Neuronal stem cell (in vitro differentiated cells): Measurements from ENCODE around the gene PML.

ENCODE experiments used
- DNase-seq: peaks from one replicate; pipeline ENCODE4 v3.0.0-alpha.2; 2013; ENCODE audit warnings: low spot score
- H2AFZ ChIP-seq: one replicate; pipeline ENCODE4 v1.6.1; 2013; ENCODE audit warnings: mild to moderate bottlenecking, low read length, inconsistent platforms
- H2AK5ac ChIP-seq: 2 replicates; pipeline ENCODE4 v1.6.1; 2013; ENCODE audit warnings: low read depth, mild to moderate bottlenecking, inconsistent platforms, low read length, moderate library complexity, mixed read lengths
- H2BK120ac ChIP-seq: 2 replicates; pipeline ENCODE4 v1.6.1; 2013; ENCODE audit warnings: low read depth, mild to moderate bottlenecking, inconsistent platforms, low read length, moderate library complexity, mixed read lengths
- H2BK12ac ChIP-seq: one replicate; pipeline ENCODE4 v1.6.1; 2013; ENCODE audit warnings: low read length, inconsistent platforms
- H2BK15ac ChIP-seq: 2 replicates; pipeline ENCODE4 v1.6.1; 2013; ENCODE audit warnings: mild to moderate bottlenecking, low read length, inconsistent platforms, mixed read lengths
- H2BK5ac ChIP-seq: one replicate; pipeline ENCODE4 v1.6.1; 2013; ENCODE audit warnings: inconsistent platforms, mild to moderate bottlenecking, low read length, moderate library complexity
- H3K14ac ChIP-seq: one replicate; pipeline ENCODE4 v1.6.1; 2013; ENCODE audit warnings: low read length, inconsistent platforms
- H3K18ac ChIP-seq: 2 replicates; pipeline ENCODE4 v1.6.1; 2013; ENCODE audit warnings: low read length, inconsistent platforms
- H3K23ac ChIP-seq: 2 replicates; pipeline ENCODE4 v1.6.1; 2013; ENCODE audit warnings: low read depth, mild to moderate bottlenecking, mixed read lengths, low read length, inconsistent platforms; ENCODE audit not compliant: poor library complexity
- H3K27ac ChIP-seq: replicated peaks from 3 replicates; pipeline ENCODE4 v1.5.1; 2013; ENCODE audit warnings: low read length, inconsistent platforms
- H3K27me3 ChIP-seq, 3 experiments: 2 replicates each; pipeline ENCODE4 v1.6.1; 2013; ENCODE audit warnings: low read length in 3 of 3, mild to moderate bottlenecking in 2 of 3, inconsistent platforms in 1 of 3, low read depth in 1 of 3, mixed read lengths in 1 of 3, moderate library complexity in 1 of 3; ENCODE audit not compliant: control insufficient read depth in 3 of 3, insufficient read depth in 3 of 3
- H3K36me3 ChIP-seq, 2 donors: replicated peaks in 1 of 2; 2 replicates each; pipeline ENCODE4 v1.6.1; 2013; ENCODE audit warnings: low read length in 2 of 2; ENCODE audit not compliant: control insufficient read depth in 2 of 2, insufficient read depth in 2 of 2
- H3K4ac ChIP-seq: 2 replicates; pipeline ENCODE4 v1.6.1; 2013; ENCODE audit warnings: inconsistent platforms, mild to moderate bottlenecking, low read length, moderate library complexity
- H3K4me1 ChIP-seq, 2 donors: 1 replicate in 1 of 2; 2 replicates in 1 of 2; pipeline ENCODE4 v1.6.1; 2013; ENCODE audit warnings: low read length in 2 of 2, low read depth in 1 of 2; ENCODE audit not compliant: control insufficient read depth in 2 of 2, insufficient read depth in 1 of 2
- H3K4me2 ChIP-seq: one replicate; pipeline ENCODE4 v1.6.1; 2013; ENCODE audit warnings: mild to moderate bottlenecking, low read length, inconsistent platforms; ENCODE audit not compliant: insufficient read depth, poor library complexity, severe bottlenecking
- H3K4me3 ChIP-seq, 2 donors: 2 replicates each; pipeline ENCODE4 v1.5.1; 2013; ENCODE audit warnings: low read length in 2 of 2, mild to moderate bottlenecking in 2 of 2, inconsistent platforms in 1 of 2, moderate library complexity in 1 of 2
- H3K79me1 ChIP-seq: one replicate; pipeline ENCODE4 v1.6.1; 2013; ENCODE audit warnings: low read depth, mild to moderate bottlenecking, inconsistent platforms, low read length, moderate library complexity
- H3K9ac ChIP-seq: one replicate; pipeline ENCODE4 v1.6.1; 2013; ENCODE audit warnings: mild to moderate bottlenecking, low read depth, low read length, inconsistent platforms; ENCODE audit not compliant: poor library complexity
- H3K9me3 ChIP-seq, 2 donors: replicated peaks in 1 of 2; 2 replicates each; pipeline versions ENCODE3 to v1.6.1; 2013; ENCODE audit warnings: low read length in 2 of 2, mild to moderate bottlenecking in 2 of 2, inconsistent platforms in 1 of 2, low read depth in 1 of 2, mixed read lengths in 1 of 2, moderate library complexity in 1 of 2; ENCODE audit not compliant: control insufficient read depth in 2 of 2, insufficient read depth in 1 of 2
- H4K8ac ChIP-seq: one replicate; pipeline ENCODE4 v1.6.1; 2013; ENCODE audit warnings: low read depth, mild to moderate bottlenecking, inconsistent platforms, low read length, moderate library complexity
- H4K91ac ChIP-seq: one replicate; pipeline ENCODE4 v1.6.1; 2013; ENCODE audit warnings: low read length, low read depth, mild to moderate bottlenecking, inconsistent platforms; ENCODE audit not compliant: poor library complexity
- WGBS, 2 donors: extraction: QIAGEN DNeasy Blood & Tissue Kit; methylation state at CpG; one replicate each; pipeline ENCODE4 v1.1.7; 2013; ENCODE audit warnings: missing lambda C conversion rate in 2 of 2, mixed read lengths in 1 of 2; ENCODE audit not compliant: insufficient read length in 2 of 2, insufficient replicate concordance in 1 of 2; ENCODE audit errors: extremely low coverage in 2 of 2; 5-methylcytosine and 5-hydroxymethylcytosine counted together

Gene PML

GRCh38 chr15:73997986-73998385, 3.5 kb downstream of the PML start:
- Histone ChIP-seq H2BK5ac (no peak overlapping the region), H3K14ac (no peak overlapping the region), H3K4me1 (peaks cover 5 to 6% of the 10 kb centered on the region in 2 donors), H2BK12ac (no peak overlapping the region), H3K27ac (no peak overlapping the region), H2AK5ac (no peak overlapping the region), H3K9me3 (no peaks in the 10 kb centered on the region), H4K8ac (peak overlapping the region; percentile 48), H3K79me1 (peaks cover 15% of the 10 kb centered on the region), H3K36me3 (peaks cover 9 to 47% of the 10 kb centered on the region in 2 donors), H2BK15ac (no peak overlapping the region), H3K9ac (no peak overlapping the region), H3K18ac (no peak overlapping the region), H3K4ac (peak overlapping the region; percentile 76), H4K91ac (no peak overlapping the region), H3K27me3 (no peaks in the 10 kb centered on the region), H3K23ac (no peak overlapping the region), H3K4me3 (no peak overlapping the region), H3K4me2 (no peak overlapping the region), H2BK120ac (no peak overlapping the region), H2AFZ (no peak overlapping the region)
- DNase-seq, result no peak
- WGBS, 2 donors, result no CpG with 5 or more reads among the region's 27 CpGs

- no CpG with 5 or more reads among the region's 11 CpGs for WGBS, 2 donors
- no peak overlapping the region for H3K27ac ChIP-seq
Measured at GRCh38 chr15:74006774-74007639, 12.5 kb downstream of the PML start.

GRCh38 chr15:74007820-74008371, 13.4 kb downstream of the PML start:
- no peak overlapping the region for H3K18ac ChIP-seq
- H2AK5ac ChIP-seq, result no peak overlapping the region
- H3K23ac ChIP-seq, result no peak overlapping the region
- no peak overlapping the region for H4K8ac ChIP-seq
- no CpG with 5 or more reads among the region's 5 CpGs for WGBS, 2 donors
- no peak overlapping the region for H2BK15ac ChIP-seq
- H3K9ac ChIP-seq, result no peak overlapping the region
- H3K4me1 ChIP-seq, result peaks cover 2 to 9% of the 10 kb centered on the region in 2 donors
- no peak overlapping the region for H2BK120ac ChIP-seq
- H3K4me3 ChIP-seq, result no peak overlapping the region
- H3K4ac ChIP-seq, result no peak overlapping the region
- no peak overlapping the region for H3K27ac ChIP-seq
- no peak overlapping the region for H2AFZ ChIP-seq
- H3K4me2 ChIP-seq, result no peak overlapping the region
- DNase-seq, result no peak
- H3K14ac ChIP-seq, result no peak overlapping the region
- H2BK12ac ChIP-seq, result no peak overlapping the region
- H3K9me3 ChIP-seq, result peaks cover 0 to 18% of the 10 kb centered on the region in 2 donors
- H3K79me1 ChIP-seq, result no peaks in the 10 kb centered on the region
- H3K36me3 ChIP-seq, result peaks cover 1 to 44% of the 10 kb centered on the region in 2 donors
- H2BK5ac ChIP-seq, result no peak overlapping the region
- H4K91ac ChIP-seq, result no peak overlapping the region
- no peaks in the 10 kb centered on the region for H3K27me3 ChIP-seq

More at GRCh38 chr15:74006774-74007639, 12.5 kb downstream of the PML start:
- Histone ChIP-seq H3K36me3 (peaks cover 1 to 46% of the 10 kb centered on the region in 2 donors), H3K4ac (no peak overlapping the region), H4K91ac (no peak overlapping the region), H2AK5ac (no peak overlapping the region), H3K4me2 (no peak overlapping the region), H4K8ac (no peak overlapping the region), H3K4me3 (no peak overlapping the region), H3K27me3 (no peaks in the 10 kb centered on the region), H3K14ac (no peak overlapping the region), H3K4me1 (peaks cover 2 to 9% of the 10 kb centered on the region in 2 donors), H3K9me3 (peaks cover 0 to 12% of the 10 kb centered on the region in 2 donors), H3K9ac (no peak overlapping the region), H2BK5ac (no peak overlapping the region), H2AFZ (no peak overlapping the region), H2BK120ac (no peak overlapping the region), H2BK12ac (no peak overlapping the region), H2BK15ac (no peak overlapping the region), H3K18ac (no peak overlapping the region), H3K79me1 (no peaks in the 10 kb centered on the region), H3K23ac (no peak overlapping the region)
- no peak for DNase-seq

- Histone ChIP-seq H3K9me3 (peaks cover 0 to 11% of the 10 kb centered on the region in 2 donors), H3K23ac (no peak overlapping the region), H4K8ac (no peak overlapping the region), H3K27me3 (no peaks in the 10 kb centered on the region), H3K4me1 (peaks cover 2 to 9% of the 10 kb centered on the region in 2 donors), H3K4ac (no peak overlapping the region), H2AFZ (no peak overlapping the region), H3K36me3 (peaks cover 2 to 45% of the 10 kb centered on the region in 2 donors), H3K27ac (no peak overlapping the region), H3K4me2 (no peak overlapping the region), H2AK5ac (no peak overlapping the region), H2BK15ac (no peak overlapping the region), H3K18ac (no peak overlapping the region), H3K4me3 (no peak overlapping the region), H3K14ac (no peak overlapping the region), H3K9ac (peak overlapping the region; percentile 7), H2BK12ac (no peak overlapping the region), H2BK120ac (no peak overlapping the region), H2BK5ac (no peak overlapping the region), H4K91ac (no peak overlapping the region), H3K79me1 (peaks cover under 1% of the 10 kb centered on the region)
- WGBS, 2 donors, result no CpG with 5 or more reads among the region's 3 CpGs
- DNase-seq, result no peak
Measured at GRCh38 chr15:74008901-74009300, 14.4 kb downstream of the PML start.
